OCI-M1 (cell line): Measurements from ENCODE around the gene CYP3A5.
"Not testable (repeated sequence)": the region's sequence is repeated elsewhere in the genome, so short reads cannot be mapped to it uniquely, and the experiment has no call there.

ENCODE experiments used
- DNase-seq: peaks from one replicate; lab custom pipeline; 2025; lab: John Stamatoyannopoulos, UW

CYP3A5 gene

GRCh38 chr7:99685871-99686608 is 6.2 kb upstream of the CYP3A5 start:
- DNase-seq, result peak; percentile 92

- DNase-seq, result no peak
These were observed 5.4 kb upstream of the CYP3A5 start for GRCh38 chr7:99685129-99685758.

GRCh38 chr7:99679032-99679399 is 780 bp downstream of the CYP3A5 start:
- DNase-seq, result peak; percentile 60

- DNase-seq, result no peak
These were observed 2.1 kb downstream of the CYP3A5 start for GRCh38 chr7:99677648-99678045.

GRCh38 chr7:99677013-99677647 is 2.7 kb downstream of the CYP3A5 start:
- no peak for DNase-seq

GRCh38 chr7:99674995-99675742 is 4.6 kb downstream of the CYP3A5 start:
- DNase-seq, result peak; percentile 45

- no peak for DNase-seq
These were observed 7.2 kb downstream of the CYP3A5 start for GRCh38 chr7:99672573-99672972.

GRCh38 chr7:99669782-99670181 is 10.0 kb downstream of the CYP3A5 start:
- no peak for DNase-seq

- DNase-seq, result no peak
These were observed 11.3 kb downstream of the CYP3A5 start for GRCh38 chr7:99668541-99668940.

GRCh38 chr7:99667179-99667578 is 12.6 kb downstream of the CYP3A5 start:
- no peak for DNase-seq

- peak; percentile 90 for DNase-seq
These were observed 13.8 kb downstream of the CYP3A5 start for GRCh38 chr7:99666013-99666395.

- peak; percentile 85 for DNase-seq
These were observed 14.3 kb downstream of the CYP3A5 start for GRCh38 chr7:99665312-99666012.

- not testable (repeated sequence) for DNase-seq
These were observed 21.9 kb downstream of the CYP3A5 start for GRCh38 chr7:99657879-99658278.

- not testable (repeated sequence) for DNase-seq
These were observed 25.2 kb downstream of the CYP3A5 start for GRCh38 chr7:99654626-99655025.

GRCh38 chr7:99653754-99654153 is 26.0 kb downstream of the CYP3A5 start:
- DNase-seq, result no peak

GRCh38 chr7:99653269-99653668 is 26.5 kb downstream of the CYP3A5 start:
- DNase-seq, result not testable (repeated sequence)

- DNase-seq, result no peak
These were observed 27.1 kb downstream of the CYP3A5 start for GRCh38 chr7:99652671-99653070.

GRCh38 chr7:99651290-99651689 is 28.5 kb downstream of the CYP3A5 start:
- no peak for DNase-seq

- DNase-seq, result no peak
These were observed 31.0 kb downstream of the CYP3A5 start for GRCh38 chr7:99648843-99649242.

GRCh38 chr7:99645590-99645989 is 34.2 kb downstream of the CYP3A5 start:
- no peak for DNase-seq

- DNase-seq, result no peak
These were observed 35.4 kb downstream of the CYP3A5 start for GRCh38 chr7:99644431-99644830.

GRCh38 chr7:99643464-99643863 is 36.3 kb downstream of the CYP3A5 start:
- no peak for DNase-seq
